ENCODE results near the gene SMIM27. TPM values are rescaled to one million over a fixed set of nuclear protein-coding genes. Genes with fewer than 3 reads are reported as not detected.

The SMIM27 gene
- 8.8 TPM for total RNA-seq
- long read RNA-seq, partial matches to known transcripts = 1 of 7 reads
- long read RNA-seq, other reads (novel, unspliced or antisense) = 4 of 7 reads

- H3K4me1 ChIP-seq = peaks cover 22% of the 10 kb centered on the region
- peak within 1 kb of the TSS; percentile 71 for H3K4me3 ChIP-seq
- ATAC-seq = peak; percentile 94
- no peak for TF ChIP-seq CTCF (IDR thresholded peaks at IDR 0.05)
- peaks cover 8% of the 10 kb centered on the region for H3K36me3 ChIP-seq
- peak within 1 kb of the TSS; percentile 96 for H3K27ac ChIP-seq
- no peaks in the 10 kb centered on the region for H3K27me3 ChIP-seq
- intact Hi-C loops (cut with DNase I) = no loop called here
- DNase-seq = peak; percentile 96
- no peaks in the 10 kb centered on the region for H3K9me3 ChIP-seq
Measured at GRCh38 chr9:32552172-32552872, at the start of gene SMIM27, which contains the start of gene TOPORS. Gene SMIM27, plus strand, starts transcription at chr9:32552327. Its CDS starts 108 bp downstream, at chr9:32552435. Gene TOPORS, minus strand, starts transcription at chr9:32552586. Its CDS starts 150 bp downstream, at chr9:32552436.

GRCh38 chr9:32502464-32502863 lies 49.7 kb upstream of the SMIM27 start:
- intact Hi-C loops (cut with DNase I) = no loop called here
- ATAC-seq = no peak
- TF ChIP-seq CTCF (IDR thresholded peaks at IDR 0.05) = no peak
- Histone ChIP-seq H3K27ac (no peak overlapping the region), H3K9me3 (no peaks in the 10 kb centered on the region), H3K27me3 (no peaks in the 10 kb centered on the region), H3K4me3 (no peak overlapping the region), H3K36me3 (peaks cover 27% of the 10 kb centered on the region), H3K4me1 (no peaks in the 10 kb centered on the region)
- DNase-seq = no peak

GRCh38 chr9:32503008-32503407 lies 49.1 kb upstream of the SMIM27 start:
- Histone ChIP-seq H3K27me3 (no peaks in the 10 kb centered on the region), H3K4me3 (no peak overlapping the region), H3K36me3 (peaks cover 24% of the 10 kb centered on the region), H3K9me3 (no peaks in the 10 kb centered on the region), H3K27ac (no peak overlapping the region), H3K4me1 (no peaks in the 10 kb centered on the region)
- intact Hi-C loops (cut with DNase I) = no loop called here
- ATAC-seq (no peak), DNase-seq (no peak)
- no peak for TF ChIP-seq CTCF (IDR thresholded peaks at IDR 0.05)

GRCh38 chr9:32508728-32509127 lies 43.4 kb upstream of the SMIM27 start:
- TF ChIP-seq CTCF (IDR thresholded peaks at IDR 0.05) = no peak
- ATAC-seq (no peak), DNase-seq (no peak)
- H3K9me3 ChIP-seq = no peaks in the 10 kb centered on the region
- no peaks in the 10 kb centered on the region for H3K27me3 ChIP-seq
- intact Hi-C loops (cut with DNase I) = no loop called here
- H3K4me3 ChIP-seq = no peak overlapping the region
- no peaks in the 10 kb centered on the region for H3K4me1 ChIP-seq
- no peak overlapping the region for H3K27ac ChIP-seq
- H3K36me3 ChIP-seq = no peaks in the 10 kb centered on the region

- no peaks in the 10 kb centered on the region for H3K4me1 ChIP-seq
- H3K4me3 ChIP-seq = no peak overlapping the region
- no peak overlapping the region for H3K27ac ChIP-seq
- ATAC-seq (no peak), DNase-seq (no peak)
- H3K27me3 ChIP-seq = no peaks in the 10 kb centered on the region
- intact Hi-C loops (cut with DNase I) = no loop called here
- H3K9me3 ChIP-seq = no peaks in the 10 kb centered on the region
- H3K36me3 ChIP-seq = no peaks in the 10 kb centered on the region
- no peak for TF ChIP-seq CTCF (IDR thresholded peaks at IDR 0.05)
Measured at GRCh38 chr9:32516241-32516640, 35.9 kb upstream of the SMIM27 start.
